H1 (cell line): Measurements from ENCODE around the gene MEF2C. TPM values are rescaled to one million over a fixed set of nuclear protein-coding genes. Genes with fewer than 3 reads are reported as not detected.

ENCODE experiments used
- CEBPB ChIP-seq: IDR thresholded peaks from 2 replicates; pipeline ENCODE4 v1.6.1; 2012; ENCODE audit warnings: low read depth, low read length
- POU5F1 ChIP-seq: IDR thresholded peaks from 2 replicates; pipeline ENCODE4 v1.6.1; 2011; ENCODE audit warnings: low read depth, mild to moderate bottlenecking, low read length, moderate library complexity
- TAF7 ChIP-seq: optimal IDR thresholded peaks from 2 replicates; pipeline ENCODE3; 2011; ENCODE audit warnings: low read depth, mild to moderate bottlenecking, inconsistent platforms, low read length, moderate library complexity, borderline replicate concordance
- polyA plus RNA-seq, 7 experiments: library from polyadenylated mRNA; depleted of rRNA in 3 of 7; stranded (reverse) in 5 of 7; unstranded in 2 of 7; fragments of >200 nt in 5 of 7; fragments of 200-250 nt in 2 of 7; gene quantifications; 1 replicate in 5 of 7; 2 replicates in 1 of 7; 4 replicates in 1 of 7; pipeline versions ENCODE4 v1.2.1 to v1.2.3, GENCODE V29; 2011 to 2013; ENCODE audit warnings: missing spikeins in 2 of 7, mixed read lengths in 2 of 7
- total RNA-seq: library from RNA; stranded (reverse); fragmentation: NEBNext Ultra II Directional; extraction: Animal tissue kit (Norgen Biotek cat#: 25700); gene quantifications from 2 replicates; pipeline ENCODE4 v1.2.1, GENCODE V29; 2021
- TF ChIP-seq, protein P1 (sequence below): fragments of 300-600 bp; sonication (generic); IDR thresholded peaks from 2 replicates; pipeline ENCODE4 v1.7.1; 2012; ENCODE audit warnings: low read length, moderate library complexity, mild to moderate bottlenecking, inconsistent platforms; ENCODE audit not compliant: insufficient replicate concordance

MEF2C gene
- total and polyA plus RNA-seq, 2 of the 8 experiments (the other 6 are each of a cell fraction or from before 2014, with no cell fraction given): 0.59 to 0.99 TPM

- TF ChIP-seq, protein P1, sequence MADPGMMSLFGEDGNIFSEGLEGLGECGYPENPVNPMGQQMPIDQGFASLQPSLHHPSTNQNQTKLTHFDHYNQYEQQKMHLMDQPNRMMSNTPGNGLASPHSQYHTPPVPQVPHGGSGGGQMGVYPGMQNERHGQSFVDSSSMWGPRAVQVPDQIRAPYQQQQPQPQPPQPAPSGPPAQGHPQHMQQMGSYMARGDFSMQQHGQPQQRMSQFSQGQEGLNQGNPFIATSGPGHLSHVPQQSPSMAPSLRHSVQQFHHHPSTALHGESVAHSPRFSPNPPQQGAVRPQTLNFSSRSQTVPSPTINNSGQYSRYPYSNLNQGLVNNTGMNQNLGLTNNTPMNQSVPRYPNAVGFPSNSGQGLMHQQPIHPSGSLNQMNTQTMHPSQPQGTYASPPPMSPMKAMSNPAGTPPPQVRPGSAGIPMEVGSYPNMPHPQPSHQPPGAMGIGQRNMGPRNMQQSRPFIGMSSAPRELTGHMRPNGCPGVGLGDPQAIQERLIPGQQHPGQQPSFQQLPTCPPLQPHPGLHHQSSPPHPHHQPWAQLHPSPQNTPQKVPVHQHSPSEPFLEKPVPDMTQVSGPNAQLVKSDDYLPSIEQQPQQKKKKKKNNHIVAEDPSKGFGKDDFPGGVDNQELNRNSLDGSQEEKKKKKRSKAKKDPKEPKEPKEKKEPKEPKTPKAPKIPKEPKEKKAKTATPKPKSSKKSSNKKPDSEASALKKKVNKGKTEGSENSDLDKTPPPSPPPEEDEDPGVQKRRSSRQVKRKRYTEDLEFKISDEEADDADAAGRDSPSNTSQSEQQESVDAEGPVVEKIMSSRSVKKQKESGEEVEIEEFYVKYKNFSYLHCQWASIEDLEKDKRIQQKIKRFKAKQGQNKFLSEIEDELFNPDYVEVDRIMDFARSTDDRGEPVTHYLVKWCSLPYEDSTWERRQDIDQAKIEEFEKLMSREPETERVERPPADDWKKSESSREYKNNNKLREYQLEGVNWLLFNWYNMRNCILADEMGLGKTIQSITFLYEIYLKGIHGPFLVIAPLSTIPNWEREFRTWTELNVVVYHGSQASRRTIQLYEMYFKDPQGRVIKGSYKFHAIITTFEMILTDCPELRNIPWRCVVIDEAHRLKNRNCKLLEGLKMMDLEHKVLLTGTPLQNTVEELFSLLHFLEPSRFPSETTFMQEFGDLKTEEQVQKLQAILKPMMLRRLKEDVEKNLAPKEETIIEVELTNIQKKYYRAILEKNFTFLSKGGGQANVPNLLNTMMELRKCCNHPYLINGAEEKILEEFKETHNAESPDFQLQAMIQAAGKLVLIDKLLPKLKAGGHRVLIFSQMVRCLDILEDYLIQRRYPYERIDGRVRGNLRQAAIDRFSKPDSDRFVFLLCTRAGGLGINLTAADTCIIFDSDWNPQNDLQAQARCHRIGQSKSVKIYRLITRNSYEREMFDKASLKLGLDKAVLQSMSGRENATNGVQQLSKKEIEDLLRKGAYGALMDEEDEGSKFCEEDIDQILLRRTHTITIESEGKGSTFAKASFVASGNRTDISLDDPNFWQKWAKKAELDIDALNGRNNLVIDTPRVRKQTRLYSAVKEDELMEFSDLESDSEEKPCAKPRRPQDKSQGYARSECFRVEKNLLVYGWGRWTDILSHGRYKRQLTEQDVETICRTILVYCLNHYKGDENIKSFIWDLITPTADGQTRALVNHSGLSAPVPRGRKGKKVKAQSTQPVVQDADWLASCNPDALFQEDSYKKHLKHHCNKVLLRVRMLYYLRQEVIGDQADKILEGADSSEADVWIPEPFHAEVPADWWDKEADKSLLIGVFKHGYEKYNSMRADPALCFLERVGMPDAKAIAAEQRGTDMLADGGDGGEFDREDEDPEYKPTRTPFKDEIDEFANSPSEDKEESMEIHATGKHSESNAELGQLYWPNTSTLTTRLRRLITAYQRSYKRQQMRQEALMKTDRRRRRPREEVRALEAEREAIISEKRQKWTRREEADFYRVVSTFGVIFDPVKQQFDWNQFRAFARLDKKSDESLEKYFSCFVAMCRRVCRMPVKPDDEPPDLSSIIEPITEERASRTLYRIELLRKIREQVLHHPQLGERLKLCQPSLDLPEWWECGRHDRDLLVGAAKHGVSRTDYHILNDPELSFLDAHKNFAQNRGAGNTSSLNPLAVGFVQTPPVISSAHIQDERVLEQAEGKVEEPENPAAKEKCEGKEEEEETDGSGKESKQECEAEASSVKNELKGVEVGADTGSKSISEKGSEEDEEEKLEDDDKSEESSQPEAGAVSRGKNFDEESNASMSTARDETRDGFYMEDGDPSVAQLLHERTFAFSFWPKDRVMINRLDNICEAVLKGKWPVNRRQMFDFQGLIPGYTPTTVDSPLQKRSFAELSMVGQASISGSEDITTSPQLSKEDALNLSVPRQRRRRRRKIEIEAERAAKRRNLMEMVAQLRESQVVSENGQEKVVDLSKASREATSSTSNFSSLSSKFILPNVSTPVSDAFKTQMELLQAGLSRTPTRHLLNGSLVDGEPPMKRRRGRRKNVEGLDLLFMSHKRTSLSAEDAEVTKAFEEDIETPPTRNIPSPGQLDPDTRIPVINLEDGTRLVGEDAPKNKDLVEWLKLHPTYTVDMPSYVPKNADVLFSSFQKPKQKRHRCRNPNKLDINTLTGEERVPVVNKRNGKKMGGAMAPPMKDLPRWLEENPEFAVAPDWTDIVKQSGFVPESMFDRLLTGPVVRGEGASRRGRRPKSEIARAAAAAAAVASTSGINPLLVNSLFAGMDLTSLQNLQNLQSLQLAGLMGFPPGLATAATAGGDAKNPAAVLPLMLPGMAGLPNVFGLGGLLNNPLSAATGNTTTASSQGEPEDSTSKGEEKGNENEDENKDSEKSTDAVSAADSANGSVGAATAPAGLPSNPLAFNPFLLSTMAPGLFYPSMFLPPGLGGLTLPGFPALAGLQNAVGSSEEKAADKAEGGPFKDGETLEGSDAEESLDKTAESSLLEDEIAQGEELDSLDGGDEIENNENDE: no peak
- no peak for TF ChIP-seq POU5F1
- no peak for TF ChIP-seq TAF7
- TF ChIP-seq CEBPB: no peak
These were observed 19.5 kb downstream of the MEF2C start (continued) for GRCh38 chr5:88863523-88863922.
